HG02623 (cell line): ENCODE data around the gene ZC3H12D.
A peak's percentile ranks its signal among the peaks of the same experiment; 100 is the strongest.
"Not testable (repeated sequence)": the region's sequence is repeated elsewhere in the genome, so short reads cannot be mapped to it uniquely, and the experiment has no call there.

Source experiments
- ATAC-seq: cut with Tn5 transposase; IDR thresholded peaks from one replicate; pipeline ENCODE4 v1.9.1; 2021; ENCODE audit warnings: moderate library complexity; ENCODE audit not compliant: unreplicated experiment

Gene ZC3H12D

GRCh38 chr6:149484733-149485700 is at the start of gene ZC3H12D:
TSS of gene ZC3H12D (minus strand) at chr6:149485014. CDS start at chr6:149474543, 10,471 bp downstream.
- ATAC-seq: peak; percentile 31

GRCh38 chr6:149529650-149530049 is 44.8 kb upstream of the ZC3H12D start:
- no peak for ATAC-seq

DNA sequence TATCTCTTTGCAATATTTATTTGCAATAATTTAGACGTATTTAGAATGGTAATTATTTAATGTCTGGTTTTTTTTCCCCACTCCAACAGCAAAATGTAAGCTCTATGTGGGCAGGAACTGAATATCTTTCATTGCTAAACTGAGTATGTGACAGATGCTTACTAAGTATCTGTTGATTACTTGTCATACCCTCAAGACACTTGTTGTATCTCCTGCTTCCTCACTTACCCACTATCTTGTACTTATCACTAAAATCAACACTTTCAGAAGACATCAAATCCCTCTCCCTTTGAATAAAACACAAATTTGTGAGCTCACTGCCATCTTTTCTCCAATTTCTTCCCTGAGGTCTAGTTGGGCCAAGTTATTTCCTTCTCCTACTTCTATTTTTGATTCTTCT is 30.7 kb upstream of the ZC3H12D start:
- no peak for ATAC-seq

- no peak for ATAC-seq
Measured at GRCh38 chr6:149513915-149514314, 29.1 kb upstream of the ZC3H12D start.

DNA sequence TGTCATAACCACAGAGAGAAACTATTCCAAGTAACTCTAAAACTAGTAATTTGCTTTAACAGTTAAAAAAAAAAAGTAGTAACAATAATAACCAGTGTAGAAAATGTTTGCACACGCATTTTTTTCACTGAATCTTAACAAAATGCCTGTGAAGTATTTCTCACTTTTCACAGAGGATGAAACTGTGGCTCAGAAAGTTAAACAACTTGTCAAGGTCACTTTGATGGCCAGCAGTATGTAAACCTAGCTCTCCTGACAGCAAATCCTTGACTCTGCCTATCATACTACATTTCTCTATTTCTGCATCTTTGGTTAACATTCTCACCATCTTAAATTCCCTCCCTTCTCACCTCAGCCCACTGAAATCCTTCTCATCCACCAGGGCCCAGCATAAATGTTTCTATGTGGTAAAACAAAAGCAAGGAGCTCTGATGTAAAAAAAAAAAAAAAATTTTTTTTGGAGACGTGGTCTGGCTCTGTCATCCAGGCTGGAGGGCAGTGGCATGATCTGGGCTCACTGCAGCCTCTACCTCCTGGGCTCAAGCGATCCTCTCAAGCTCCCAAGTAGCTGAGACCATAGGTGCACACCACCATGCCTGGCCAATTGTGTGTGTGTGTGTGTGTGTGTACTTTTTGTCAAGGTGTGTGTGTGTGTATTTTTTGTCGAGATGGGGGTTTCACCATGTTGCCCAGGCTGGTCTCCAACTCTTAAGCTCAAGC is 26.1 kb upstream of the ZC3H12D start:
- ATAC-seq: no peak

- no peak for ATAC-seq
Measured at GRCh38 chr6:149508485-149508884, 23.7 kb upstream of the ZC3H12D start.

- ATAC-seq: no peak
Measured at GRCh38 chr6:149503872-149504271, 19.1 kb upstream of the ZC3H12D start.

- no peak for ATAC-seq
Measured at GRCh38 chr6:149503276-149503675, 18.5 kb upstream of the ZC3H12D start.

- ATAC-seq: no peak
Measured at GRCh38 chr6:149501768-149502167, 17.0 kb upstream of the ZC3H12D start.

- ATAC-seq: no peak
Measured at GRCh38 chr6:149501201-149501600, 16.4 kb upstream of the ZC3H12D start.

DNA sequence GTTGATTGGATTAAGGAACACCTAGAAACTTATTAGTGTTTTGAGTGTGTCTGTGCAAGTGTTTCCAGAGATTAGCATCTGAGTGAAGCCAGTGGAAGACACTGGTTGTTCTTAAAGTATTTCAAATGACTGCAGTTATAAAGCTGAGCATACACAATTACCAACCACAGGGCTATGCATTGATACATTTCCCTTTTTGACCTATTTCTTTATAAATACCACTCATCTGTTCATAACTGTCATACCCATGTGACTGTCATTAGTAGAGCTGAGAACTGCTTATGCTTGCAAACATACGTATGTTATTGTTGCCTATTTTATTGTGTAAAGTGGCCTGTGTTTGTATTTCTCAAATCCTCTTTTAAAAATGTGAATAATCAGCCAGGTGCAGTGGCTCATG is 15.3 kb upstream of the ZC3H12D start:
- ATAC-seq: no peak

DNA sequence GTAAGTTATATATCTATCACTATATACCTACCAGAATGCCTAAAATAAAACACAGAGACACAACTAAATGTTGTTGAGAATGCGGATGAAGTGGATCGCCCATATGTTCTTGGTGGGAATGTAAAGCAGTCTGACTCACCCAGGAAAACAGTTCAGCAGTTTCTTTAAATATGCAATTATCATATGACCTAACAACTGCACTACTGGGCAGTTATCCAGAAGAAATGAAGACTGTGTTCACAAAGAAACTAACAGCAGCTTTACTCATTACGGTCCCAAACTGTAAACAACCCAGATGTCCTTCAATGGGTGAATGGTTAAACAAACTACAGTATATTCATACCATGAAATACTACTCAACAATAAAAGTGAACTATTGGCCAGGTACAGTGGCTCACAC is 14.3 kb upstream of the ZC3H12D start:
- no peak for ATAC-seq

- ATAC-seq: no peak
Measured at GRCh38 chr6:149497365-149497764, 12.6 kb upstream of the ZC3H12D start.

DNA sequence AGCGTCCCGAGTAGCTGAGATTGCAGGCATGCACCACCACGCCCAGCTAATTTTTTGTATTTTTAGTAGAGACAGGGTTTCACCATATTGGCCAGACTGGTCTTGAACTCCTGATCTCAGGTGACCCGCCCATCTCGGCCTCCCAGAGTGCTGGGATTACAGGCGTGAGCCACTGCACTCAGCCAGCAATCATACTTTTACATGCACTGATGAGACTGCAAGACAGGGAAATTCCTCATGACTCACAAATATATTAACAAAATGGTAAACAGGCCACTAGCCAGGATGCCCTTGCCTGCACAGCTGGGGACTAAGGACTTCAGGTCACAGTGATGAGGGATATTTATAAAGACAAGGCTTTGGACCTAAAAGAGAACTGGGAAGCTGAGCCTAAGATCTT is 11.8 kb upstream of the ZC3H12D start:
- ATAC-seq: peak; percentile 40

- ATAC-seq: not testable (repeated sequence)
Measured at GRCh38 chr6:149495349-149496016, 10.7 kb upstream of the ZC3H12D start.

GRCh38 chr6:149494810-149495209 is 10.0 kb upstream of the ZC3H12D start:
- peak; percentile 74 for ATAC-seq

DNA sequence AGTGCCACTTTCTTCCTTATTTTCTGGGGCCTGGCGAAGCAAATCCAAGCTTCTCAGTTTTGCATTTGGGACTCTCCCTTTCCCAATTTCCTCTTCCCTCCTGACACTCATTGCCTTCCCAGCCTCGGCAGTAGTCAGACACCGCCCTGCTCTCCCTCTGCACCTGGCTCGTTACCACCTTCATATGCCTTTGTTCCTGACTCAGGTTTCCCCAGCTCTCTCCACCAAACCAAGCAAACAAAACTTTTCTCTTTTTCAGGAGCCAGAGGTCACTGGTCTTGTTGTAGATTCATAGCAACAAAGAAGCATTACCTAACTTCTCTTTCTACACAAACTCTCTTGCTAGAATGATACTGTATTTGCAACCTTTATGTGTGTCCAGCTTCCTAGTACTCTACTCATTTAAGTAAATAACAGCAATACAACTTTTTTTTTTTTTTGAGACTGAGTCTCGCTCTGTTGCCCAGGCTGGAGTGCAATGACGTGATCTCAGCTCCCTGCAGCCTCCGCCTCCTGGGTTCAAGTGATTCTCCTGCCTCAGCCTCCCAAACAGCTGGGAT is 9.0 kb upstream of the ZC3H12D start:
- ATAC-seq: no peak

DNA sequence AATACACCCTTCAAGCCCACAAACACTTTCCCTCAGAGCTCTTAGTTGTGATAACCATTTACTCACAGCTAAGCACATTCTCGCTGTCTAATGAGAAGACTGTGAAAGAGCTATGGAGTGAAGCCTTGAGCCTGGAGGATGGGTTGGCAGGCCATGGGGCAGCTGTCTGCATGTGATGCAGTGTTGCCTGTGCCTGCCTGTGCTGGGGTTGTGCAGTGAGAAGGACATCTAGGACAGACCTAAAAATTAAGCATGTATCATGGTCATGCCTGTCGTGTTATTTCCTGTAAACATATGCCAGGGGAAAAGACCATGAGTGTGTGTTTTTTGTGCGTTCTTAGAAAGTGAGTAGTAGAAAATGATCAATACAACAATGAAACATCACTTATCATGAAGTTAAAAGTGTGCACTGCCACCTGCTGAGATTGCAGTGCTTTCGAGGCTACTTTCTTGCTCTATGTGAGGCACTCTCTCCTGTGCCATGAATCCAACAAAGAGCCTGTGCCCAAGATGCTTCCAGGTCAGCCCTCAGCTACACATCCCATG is 8.1 kb upstream of the ZC3H12D start:
- ATAC-seq: no peak

DNA sequence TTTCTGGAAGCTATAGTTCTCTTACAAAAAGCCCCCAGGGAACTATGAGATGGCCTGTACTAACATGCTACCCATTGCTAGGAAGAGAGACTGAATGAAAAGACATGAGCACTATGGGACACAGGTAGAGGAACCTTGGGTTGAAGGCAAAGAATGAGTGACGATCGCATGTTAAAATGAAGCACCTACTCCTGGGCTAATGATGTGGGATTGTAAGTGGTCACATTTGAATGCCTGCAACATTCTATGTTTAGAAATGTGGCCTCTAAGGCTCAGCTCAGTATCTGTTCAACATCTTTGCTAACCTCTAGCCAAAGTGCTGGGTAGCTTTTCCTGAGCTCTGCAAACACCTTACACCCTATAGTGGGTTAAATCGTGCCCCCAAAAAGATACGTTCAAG is 5.2 kb upstream of the ZC3H12D start:
- no peak for ATAC-seq

- no peak for ATAC-seq
Measured at GRCh38 chr6:149488815-149489214, 4.0 kb upstream of the ZC3H12D start.

DNA sequence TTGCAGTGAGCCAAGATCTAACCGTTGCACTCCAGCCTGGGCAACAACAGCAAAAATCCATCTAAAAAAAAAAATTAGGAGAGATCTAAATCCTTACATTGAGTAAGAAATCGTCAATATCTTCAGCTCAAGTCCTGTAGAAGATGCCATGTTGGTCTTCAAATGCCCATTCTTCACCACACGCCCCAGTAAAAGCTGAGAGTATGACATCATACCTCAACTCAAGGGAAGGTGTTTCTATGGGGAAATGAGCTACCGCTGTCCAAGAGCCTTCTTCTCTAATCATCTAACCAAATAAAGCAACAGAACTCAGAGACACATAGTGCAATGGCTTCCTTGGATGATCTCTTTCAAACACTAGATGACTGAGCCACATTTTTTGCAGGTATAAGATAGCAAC is 2.5 kb upstream of the ZC3H12D start:
- ATAC-seq: no peak
